HepG2 (cell line): ENCODE measurements around the gene HPS4. TPM values are rescaled to one million over a fixed set of nuclear protein-coding genes. Genes with fewer than 3 reads are reported as not detected.

Experiments
- ATAC-seq: fragments of 200-7000 bp; cut with Tn5 transposase; 3 replicates; pipeline ENCODE4 v1.9.1; 2020; ENCODE audit warnings: mild to moderate bottlenecking, moderate library complexity
- BruUV-seq: library from RNA; stranded (reverse); fragments of 400-500 nt; replicated peaks from 2 replicates; lab custom pipeline; 2021; lab: Mats Ljungman, UMichigan
- CTCF ChIA-PET: fragments of 300-600 bp; formaldehyde crosslinking; extraction: SDS; loops from one replicate; lab custom pipeline; 2021; ENCODE audit warnings: low total read pairs, inconsistent platforms, low intra/inter-chr PET ratio; lab: Yijun Ruan, JAX
- POLR2A ChIA-PET: fragments of 350-600 bp; sonication (Branson Sonifier 250); formaldehyde crosslinking; loops from one replicate; lab custom pipeline; 2020; ENCODE audit warnings: antibody characterized with exemption, inconsistent platforms; lab: Yijun Ruan, JAX
- DNase-seq: peaks from one replicate; pipeline ENCODE4 v3.0.0-alpha.2; 2015; ENCODE audit warnings: low spot score
- FAIRE-seq: peaks from 3 replicates; lab custom pipeline; 2011; peaks lifted over from hg19 to GRCh38; lab: Jason Lieb, UNC
- H2AFZ ChIP-seq: one replicate; pipeline ENCODE4 v1.6.1; 2011; ENCODE audit warnings: low read length, inconsistent platforms
- H3K27ac ChIP-seq: fragments of 300-600 bp; 3 replicates; pipeline ENCODE4 v1.8.0; 2011; ENCODE audit warnings: mixed run types, mild to moderate bottlenecking, mixed read lengths, low read length, inconsistent platforms; ENCODE audit not compliant: insufficient read depth; ENCODE audit errors: extremely low read length
- H3K27me3 ChIP-seq, 2 experiments: fragments of 200-600 bp in 1 of 2; 2 replicates in 1 of 2; 3 replicates in 1 of 2; pipeline versions ENCODE4 v1.6.0 to v1.8.0; 2011; ENCODE audit warnings: low read length in 2 of 2, mild to moderate bottlenecking in 2 of 2, moderate library complexity in 2 of 2, inconsistent platforms in 1 of 2; ENCODE audit not compliant: insufficient read depth in 2 of 2, control insufficient read depth in 1 of 2
- H3K36me3 ChIP-seq, 2 experiments: fragments of 200-600 bp in 1 of 2; replicated peaks in 1 of 2; 2 replicates in 1 of 2; 3 replicates in 1 of 2; pipeline versions ENCODE4 v1.5.1 to v1.8.0; 2011; ENCODE audit warnings: low read length in 2 of 2, inconsistent platforms in 1 of 2; ENCODE audit not compliant: insufficient read depth in 2 of 2, control insufficient read depth in 1 of 2
- H3K4me1 ChIP-seq: 2 replicates; pipeline ENCODE4 v1.5.1; 2012; ENCODE audit warnings: low read length, inconsistent platforms; ENCODE audit not compliant: insufficient read depth
- H3K4me2 ChIP-seq: 2 replicates; pipeline ENCODE4 v1.6.0; 2011; ENCODE audit warnings: low read depth, low read length, inconsistent platforms
- H3K4me3 ChIP-seq, 3 experiments: fragments of 200-600 bp in 1 of 3; sonication (generic), shearing (Covaris generic) in 1 of 3; replicated peaks in 1 of 3; 2 replicates each; pipeline ENCODE4 v1.5.1; 2011 to 2016; ENCODE audit warnings: low read length in 3 of 3, inconsistent platforms in 2 of 3, low read depth in 2 of 3, mild to moderate bottlenecking in 2 of 3, control low read depth in 1 of 3, mixed read lengths in 1 of 3; ENCODE audit not compliant: insufficient read depth in 1 of 3
- H3K79me2 ChIP-seq: one replicate; pipeline ENCODE4 v1.6.1; 2011; ENCODE audit warnings: low read length, inconsistent platforms; ENCODE audit not compliant: insufficient read depth
- H3K9ac ChIP-seq: 2 replicates; pipeline ENCODE4 v1.6.0; 2011; ENCODE audit warnings: mild to moderate bottlenecking, low read depth, low read length, inconsistent platforms; ENCODE audit not compliant: insufficient read depth
- H3K9me3 ChIP-seq: 2 replicates; pipeline ENCODE4 v1.5.1; 2012; ENCODE audit warnings: mild to moderate bottlenecking, low read length
- H4K20me1 ChIP-seq: 2 replicates; pipeline ENCODE4 v1.6.0; 2011; ENCODE audit warnings: inconsistent platforms, mild to moderate bottlenecking, low read length, moderate library complexity; ENCODE audit not compliant: insufficient read depth
- ASH2L ChIP-seq: fragments of 300-600, 200-600 bp; sonication (generic); IDR thresholded peaks from 2 replicates; pipeline ENCODE4 v1.7.0; 2017; ENCODE audit warnings: low read depth, mild to moderate bottlenecking, moderate library complexity, mixed read lengths, low read length; ENCODE audit not compliant: insufficient read length
- ATF1 ChIP-seq: IDR thresholded peaks from 2 replicates; pipeline ENCODE4 v1.6.1; 2016; ENCODE audit warnings: mild to moderate bottlenecking, control low read depth
- ELF3 ChIP-seq: IDR thresholded peaks from 2 replicates; pipeline ENCODE4 v1.6.1; 2016; ENCODE audit warnings: missing genetic modification reagents, missing compliant biosample characterization
- GATAD2A ChIP-seq: IDR thresholded peaks from 2 replicates; pipeline ENCODE4 v1.6.1; 2016
- GZF1 ChIP-seq: sonication (generic); formaldehyde crosslinking; IDR thresholded peaks from 2 replicates; pipeline ENCODE4 v1.5.1; 2020; ENCODE audit warnings: mild to moderate bottlenecking, missing genetic modification reagents
- ISL2 ChIP-seq: sonication (generic); formaldehyde crosslinking; IDR thresholded peaks from 2 replicates; pipeline ENCODE4 v1.5.0; 2020; ENCODE audit warnings: missing genetic modification reagents
- LCORL ChIP-seq, 2 experiments: fragments of 450-650 bp in 1 of 2; sonication (generic) in 1 of 2; formaldehyde crosslinking in 1 of 2; IDR thresholded peaks; 2 replicates each; pipeline versions ENCODE4 v1.5.0 to v1.6.1; 2017 to 2020; ENCODE audit warnings: antibody characterized with exemption in 1 of 2, missing genetic modification reagents in 1 of 2
- NAIF1 ChIP-seq: sonication (generic); formaldehyde crosslinking; IDR thresholded peaks from 2 replicates; pipeline ENCODE4 v1.5.0; 2020; ENCODE audit warnings: mild to moderate bottlenecking, missing genetic modification reagents, borderline replicate concordance
- RBFOX2 ChIP-seq: fragments of 200-400 bp; formaldehyde crosslinking; IDR thresholded peaks from 2 replicates; pipeline ENCODE4 v1.6.1; 2017; ENCODE audit warnings: low read depth, mild to moderate bottlenecking, low read length
- REPIN1 ChIP-seq: sonication (generic); formaldehyde crosslinking; IDR thresholded peaks from 2 replicates; pipeline ENCODE4 v1.8.0; 2022; ENCODE audit warnings: missing genetic modification reagents, low read depth, mild to moderate bottlenecking, borderline replicate concordance
- RFX1 ChIP-seq: fragments of 450-650 bp; IDR thresholded peaks from 2 replicates; pipeline ENCODE4 v1.6.1; 2017
- TGIF2 ChIP-seq: IDR thresholded peaks from 2 replicates; pipeline ENCODE4 v1.6.1; 2016; ENCODE audit warnings: control low read depth, missing compliant biosample characterization
- ZNF274 ChIP-seq: sonication (generic); formaldehyde crosslinking; IDR thresholded peaks from 2 replicates; pipeline ENCODE4 v1.5.1; 2020; ENCODE audit warnings: mild to moderate bottlenecking, missing genetic modification reagents
- ZNF33B ChIP-seq: sonication (generic); formaldehyde crosslinking; IDR thresholded peaks from 2 replicates; pipeline ENCODE4 v1.5.1; 2020; ENCODE audit warnings: mild to moderate bottlenecking, missing genetic modification reagents
- ZNF431 ChIP-seq: sonication (generic); formaldehyde crosslinking; IDR thresholded peaks from 2 replicates; pipeline ENCODE4 v1.9.0; 2022; ENCODE audit warnings: missing genetic modification reagents, low read depth, mild to moderate bottlenecking, borderline replicate concordance
- ZNF768 ChIP-seq: sonication (generic); formaldehyde crosslinking; IDR thresholded peaks from 2 replicates; pipeline ENCODE4 v1.4.0; 2020; ENCODE audit warnings: missing genetic modification reagents
- ZSCAN29 ChIP-seq: sonication (generic); formaldehyde crosslinking; conservative IDR thresholded peaks from 2 replicates; pipeline ENCODE4 v1.4.0; 2020; ENCODE audit warnings: mild to moderate bottlenecking, missing genetic modification reagents
- WGBS: methylation state at CpG from one replicate; pipeline ENCODE4 v1.1.6; 2017; ENCODE audit warnings: low lambda C conversion rate; 5-methylcytosine and 5-hydroxymethylcytosine counted together
- in situ Hi-C: cut with HindIII; loops from 2 replicates; pipeline ENCODE4 v1.10.0; 2017; ENCODE audit warnings: low pct_unique_long_range_greater_than_20kb; ENCODE audit not compliant: extremely low pct_ligation_motif_present
- intact Hi-C: fragments of 100-400 bp; cut with micrococcal nuclease; formaldehyde crosslinking; loops from one replicate; pipeline ENCODE4 v1.10.0; 2022; ENCODE audit not compliant: unreplicated experiment
- polyA plus RNA-seq, 8 experiments: library from polyadenylated mRNA; depleted of rRNA in 3 of 8; stranded (reverse) in 7 of 8; unstranded in 1 of 8; fragments of >200 nt; fragmentation: Illumina TruSeq in 4 of 8; extraction: Trizol in 4 of 8; gene quantifications; 2 replicates each; pipeline versions ENCODE4 v1.2.1 to v1.2.3, GENCODE V29; 2011 to 2016; ENCODE audit warnings: low read depth in 4 of 8, missing spikeins in 1 of 8, mixed read lengths in 1 of 8; ENCODE audit not compliant: insufficient read depth in 1 of 8
- total RNA-seq, 5 experiments: library from RNA; depleted of rRNA; stranded (reverse); fragments of >200 nt; fragmentation: Illumina TruSeq; extraction: Trizol; gene quantifications; 2 replicates each; pipeline ENCODE4 v1.2.3, GENCODE V29; 2016; ENCODE audit warnings: low read depth in 1 of 5
- TF ChIP-seq, protein P1 (sequence below): sonication (generic); formaldehyde crosslinking; IDR thresholded peaks from 2 replicates; pipeline ENCODE4 v1.8.0; 2023; ENCODE audit warnings: mild to moderate bottlenecking, missing genetic modification reagents
- TF ChIP-seq, protein P2 (sequence below): sonication (generic); formaldehyde crosslinking; conservative IDR thresholded peaks from 2 replicates; pipeline ENCODE4 v1.8.0; 2022; ENCODE audit warnings: low read depth, missing genetic modification reagents
- TF ChIP-seq, protein P3 (sequence below): sonication (generic); formaldehyde crosslinking; conservative IDR thresholded peaks from 2 replicates; pipeline ENCODE4 v1.8.0; 2022; ENCODE audit warnings: missing genetic modification reagents

The HPS4 gene
- total and polyA plus RNA-seq, 2 of the 13 experiments (the other 11 are each of a cell fraction or from before 2014, with no cell fraction given), result 27.4 to 34.0 TPM

- ATAC-seq (peak; percentile 99), FAIRE-seq (peak; percentile 81), DNase-seq (peak; percentile 94)
- Histone ChIP-seq H3K4me1 (peaks cover 21% of the 10 kb centered on the region), H2AFZ (peak within 1 kb of the TSS; percentile 61), H3K36me3 (peaks cover 8 to 19% of the 10 kb centered on the region in 2 experiments; a peak in 4 of 5 replicates), H3K4me3 (peak within 1 kb of the TSS; percentile 85 to 99 (median 92)), H3K27me3 (no peaks in the 10 kb centered on the region; a peak in 1 of 5 replicates), H4K20me1 (no peaks in the 10 kb centered on the region), H3K9ac (peak within 1 kb of the TSS; percentile 92), H3K79me2 (peaks cover 18% of the 10 kb centered on the region), H3K9me3 (no peaks in the 10 kb centered on the region), H3K4me2 (peak within 1 kb of the TSS; percentile 95), H3K27ac (peak within 1 kb of the TSS; percentile 73)
- no TSS peak for BruUV-seq
- CTCF ChIA-PET, result no interaction called here
- in situ Hi-C loops, result no loop called here
- POLR2A ChIA-PET, result interaction anchor here (0.9 to 2.0 kb wide), 7 partner anchors 9 to 65 kb away, joined by 3 to 27 read pairs (median 5); partner anchors contain the start of genes HPS4 and SRRD
- under 1% methylated on average over 25 of the region's 40 CpGs for WGBS
- intact Hi-C loops, result loop anchor here (5.0 kb wide), 2 partner anchors 35 to 80 kb away; partner anchors contain the start of gene TPST2
- TF ChIP-seq RFX1, result peak; percentile 88
- peak; percentile 85; the same call in 1 of the 2 replicates for TF ChIP-seq REPIN1
- TF ChIP-seq, protein P1, sequence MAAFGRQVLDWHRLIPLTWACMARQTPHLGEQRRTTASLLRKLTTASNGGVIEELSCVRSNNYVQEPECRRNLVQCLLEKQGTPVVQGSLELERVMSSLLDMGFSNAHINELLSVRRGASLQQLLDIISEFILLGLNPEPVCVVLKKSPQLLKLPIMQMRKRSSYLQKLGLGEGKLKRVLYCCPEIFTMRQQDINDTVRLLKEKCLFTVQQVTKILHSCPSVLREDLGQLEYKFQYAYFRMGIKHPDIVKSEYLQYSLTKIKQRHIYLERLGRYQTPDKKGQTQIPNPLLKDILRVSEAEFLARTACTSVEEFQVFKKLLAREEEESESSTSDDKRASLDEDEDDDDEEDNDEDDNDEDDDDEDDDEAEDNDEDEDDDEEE, result no peak
- TF ChIP-seq LCORL (IDR thresholded peaks at IDR 0.05), result no peak
- peak; percentile 75; the same call in 1 of the 2 replicates for TF ChIP-seq LCORL (CRISPR knock-in tag; IDR thresholded peaks at IDR 0.05)
- peak; percentile 79 for TF ChIP-seq ASH2L
- 0 out of 2 replicates have a peak, but pooled peaks have one; percentile 71 for TF ChIP-seq ZSCAN29 (CRISPR knock-in tag)
- TF ChIP-seq ZNF431, result 0 out of 2 replicates have a peak, but pooled peaks have one; percentile 13
- TF ChIP-seq ATF1 (CRISPR knock-in tag), result peak; percentile 98
- TF ChIP-seq GZF1 (CRISPR knock-in tag), result peak; percentile 72; the same call in 1 of the 2 replicates
- TF ChIP-seq GATAD2A, result peak; percentile 47
- no peak for TF ChIP-seq NAIF1 (CRISPR knock-in tag)
- TF ChIP-seq ZNF768 (CRISPR knock-in tag), result peak; percentile 49; the same call in 1 of the 2 replicates
- peak; percentile 50; the same call in 1 of the 2 replicates for TF ChIP-seq TGIF2 (CRISPR knock-in tag)
- no peak; the same call in 1 of the 2 replicates for TF ChIP-seq ZNF274 (CRISPR knock-in tag)
- TF ChIP-seq, protein P2, sequence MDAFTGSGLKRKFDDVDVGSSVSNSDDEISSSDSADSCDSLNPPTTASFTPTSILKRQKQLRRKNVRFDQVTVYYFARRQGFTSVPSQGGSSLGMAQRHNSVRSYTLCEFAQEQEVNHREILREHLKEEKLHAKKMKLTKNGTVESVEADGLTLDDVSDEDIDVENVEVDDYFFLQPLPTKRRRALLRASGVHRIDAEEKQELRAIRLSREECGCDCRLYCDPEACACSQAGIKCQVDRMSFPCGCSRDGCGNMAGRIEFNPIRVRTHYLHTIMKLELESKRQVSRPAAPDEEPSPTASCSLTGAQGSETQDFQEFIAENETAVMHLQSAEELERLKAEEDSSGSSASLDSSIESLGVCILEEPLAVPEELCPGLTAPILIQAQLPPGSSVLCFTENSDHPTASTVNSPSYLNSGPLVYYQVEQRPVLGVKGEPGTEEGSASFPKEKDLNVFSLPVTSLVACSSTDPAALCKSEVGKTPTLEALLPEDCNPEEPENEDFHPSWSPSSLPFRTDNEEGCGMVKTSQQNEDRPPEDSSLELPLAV (CRISPR knock-in tag), result no peak
- peak; percentile 47; the same call in 1 of the 2 replicates for TF ChIP-seq ISL2 (CRISPR knock-in tag)
- peak; percentile 87 for TF ChIP-seq RBFOX2
- peak; percentile 91; the same call in 1 of the 2 replicates for TF ChIP-seq ELF3 (CRISPR knock-in tag)
- TF ChIP-seq, protein P3, sequence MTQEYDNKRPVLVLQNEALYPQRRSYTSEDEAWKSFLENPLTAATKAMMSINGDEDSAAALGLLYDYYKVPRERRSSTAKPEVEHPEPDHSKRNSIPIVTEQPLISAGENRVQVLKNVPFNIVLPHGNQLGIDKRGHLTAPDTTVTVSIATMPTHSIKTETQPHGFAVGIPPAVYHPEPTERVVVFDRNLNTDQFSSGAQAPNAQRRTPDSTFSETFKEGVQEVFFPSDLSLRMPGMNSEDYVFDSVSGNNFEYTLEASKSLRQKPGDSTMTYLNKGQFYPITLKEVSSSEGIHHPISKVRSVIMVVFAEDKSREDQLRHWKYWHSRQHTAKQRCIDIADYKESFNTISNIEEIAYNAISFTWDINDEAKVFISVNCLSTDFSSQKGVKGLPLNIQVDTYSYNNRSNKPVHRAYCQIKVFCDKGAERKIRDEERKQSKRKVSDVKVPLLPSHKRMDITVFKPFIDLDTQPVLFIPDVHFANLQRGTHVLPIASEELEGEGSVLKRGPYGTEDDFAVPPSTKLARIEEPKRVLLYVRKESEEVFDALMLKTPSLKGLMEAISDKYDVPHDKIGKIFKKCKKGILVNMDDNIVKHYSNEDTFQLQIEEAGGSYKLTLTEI, result no peak
- TF ChIP-seq ZNF33B (CRISPR knock-in tag), result 0 out of 2 replicates have a peak, but pooled peaks have one; percentile 60
Observed at GRCh38 chr22:26512149-26512793, 28.7 kb upstream of the HPS4 start, which contains the start of gene TFIP11. TSS of gene TFIP11 (minus strand) at chr22:26512473. CDS start at chr22:26510272, 2,201 bp downstream.
